Measurements from ENCODE around the gene ZNF689.
"Not testable (repeated sequence)": the region's sequence is repeated elsewhere in the genome, so short reads cannot be mapped to it uniquely, and the experiment has no call there.

ZNF689 gene

GRCh38 chr16:30647274-30647571 is 37.0 kb upstream of the ZNF689 start:
- H3K27ac ChIP-seq = no peak overlapping the region
- TF ChIP-seq CTCF (conservative IDR thresholded peaks at IDR 0.05) = no peak

- no peak overlapping the region for H3K27ac ChIP-seq
- TF ChIP-seq CTCF (conservative IDR thresholded peaks at IDR 0.05) = no peak
Observed at GRCh38 chr16:30645727-30646126, 35.5 kb upstream of the ZNF689 start.

GRCh38 chr16:30644334-30644830 is 34.2 kb upstream of the ZNF689 start:
- no peak for TF ChIP-seq CTCF (conservative IDR thresholded peaks at IDR 0.05)
- no peak overlapping the region for H3K27ac ChIP-seq

GRCh38 chr16:30641378-30641982 is 31.3 kb upstream of the ZNF689 start:
- H3K27ac ChIP-seq = no peak overlapping the region

GRCh38 chr16:30637944-30638343 is 27.8 kb upstream of the ZNF689 start:
- no peak overlapping the region for H3K27ac ChIP-seq
- peak; percentile 72 for TF ChIP-seq CTCF (conservative IDR thresholded peaks at IDR 0.05)

More at GRCh38 chr16:30641378-30641982, 31.3 kb upstream of the ZNF689 start:
- no peak for TF ChIP-seq CTCF (conservative IDR thresholded peaks at IDR 0.05)

GRCh38 chr16:30637139-30637538 is 26.9 kb upstream of the ZNF689 start:
- H3K27ac ChIP-seq = not testable (repeated sequence)

GRCh38 chr16:30636599-30636998 is 26.4 kb upstream of the ZNF689 start:
- TF ChIP-seq CTCF (conservative IDR thresholded peaks at IDR 0.05) = no peak

GRCh38 chr16:30633526-30633925 is 23.3 kb upstream of the ZNF689 start:
- TF ChIP-seq CTCF (conservative IDR thresholded peaks at IDR 0.05) = no peak
- peak overlapping the region; percentile 62 for H3K27ac ChIP-seq

More at GRCh38 chr16:30636599-30636998, 26.4 kb upstream of the ZNF689 start:
- H3K27ac ChIP-seq = no peak overlapping the region

- H3K27ac ChIP-seq = not testable (repeated sequence)
Observed at GRCh38 chr16:30632454-30632853, 22.3 kb upstream of the ZNF689 start.
